Brain microvascular endothelial cell (primary cell): ENCODE data around the gene RTN1.

Experiments
- DNase-seq: peaks from one replicate; pipeline ENCODE4 v3.0.0-alpha.2; 2020
- H3K27ac ChIP-seq: fragments of 250-450 bp; sonication (Bioruptor Pico); 2 replicates; pipeline ENCODE4 v1.5.1; 2020; ENCODE audit warnings: mild to moderate bottlenecking, moderate library complexity
- H3K27me3 ChIP-seq: fragments of 250-450 bp; sonication (Bioruptor Pico); replicated peaks from 2 replicates; pipeline ENCODE4 v1.5.1; 2020; ENCODE audit warnings: mild to moderate bottlenecking
- H3K36me3 ChIP-seq: fragments of 250-450 bp; sonication (Bioruptor Pico); replicated peaks from 2 replicates; pipeline ENCODE4 v1.5.1; 2020; ENCODE audit warnings: mild to moderate bottlenecking
- H3K4me3 ChIP-seq: 2 replicates; pipeline ENCODE4 v1.5.1; 2011; ENCODE audit warnings: low read depth, mild to moderate bottlenecking, control low read depth, low read length, moderate library complexity
- in situ Hi-C: cut with HindIII; loops from 2 replicates; pipeline ENCODE4 v1.10.0; 2017; ENCODE audit warnings: low sequenced_read_pairs, low pct_ligation_motif_present
- TF ChIP-seq, protein P1 (sequence below): IDR thresholded peaks from 2 replicates; pipeline ENCODE4 v1.5.1; 2011; ENCODE audit warnings: low read depth, mild to moderate bottlenecking, moderate library complexity, low read length, control low read depth, inconsistent platforms; ENCODE audit errors: missing control alignments

Gene RTN1

DNA sequence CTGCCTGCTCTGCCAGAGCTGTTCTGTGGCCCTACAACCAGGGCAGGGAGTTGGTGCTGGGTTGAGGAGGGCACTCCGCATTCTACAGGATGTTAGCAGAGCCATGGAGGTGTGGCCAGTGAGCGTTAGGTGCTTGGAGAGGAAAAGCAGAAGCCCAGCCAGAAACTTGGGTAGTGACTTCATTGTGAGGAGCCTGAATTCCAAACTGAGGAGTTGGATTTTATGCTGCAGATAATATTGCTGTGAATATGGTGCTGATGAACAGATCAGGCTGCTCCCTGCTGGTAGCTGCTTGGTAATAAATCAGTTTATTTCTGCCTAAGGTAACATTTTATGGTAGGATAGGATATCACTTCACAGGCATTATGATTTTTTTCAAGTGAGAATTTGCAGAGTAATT is 286.8 kb downstream of the RTN1 start:
- H3K36me3 ChIP-seq = no peaks in the 10 kb centered on the region
- H3K4me3 ChIP-seq = no peak overlapping the region
- TF ChIP-seq, protein P1, sequence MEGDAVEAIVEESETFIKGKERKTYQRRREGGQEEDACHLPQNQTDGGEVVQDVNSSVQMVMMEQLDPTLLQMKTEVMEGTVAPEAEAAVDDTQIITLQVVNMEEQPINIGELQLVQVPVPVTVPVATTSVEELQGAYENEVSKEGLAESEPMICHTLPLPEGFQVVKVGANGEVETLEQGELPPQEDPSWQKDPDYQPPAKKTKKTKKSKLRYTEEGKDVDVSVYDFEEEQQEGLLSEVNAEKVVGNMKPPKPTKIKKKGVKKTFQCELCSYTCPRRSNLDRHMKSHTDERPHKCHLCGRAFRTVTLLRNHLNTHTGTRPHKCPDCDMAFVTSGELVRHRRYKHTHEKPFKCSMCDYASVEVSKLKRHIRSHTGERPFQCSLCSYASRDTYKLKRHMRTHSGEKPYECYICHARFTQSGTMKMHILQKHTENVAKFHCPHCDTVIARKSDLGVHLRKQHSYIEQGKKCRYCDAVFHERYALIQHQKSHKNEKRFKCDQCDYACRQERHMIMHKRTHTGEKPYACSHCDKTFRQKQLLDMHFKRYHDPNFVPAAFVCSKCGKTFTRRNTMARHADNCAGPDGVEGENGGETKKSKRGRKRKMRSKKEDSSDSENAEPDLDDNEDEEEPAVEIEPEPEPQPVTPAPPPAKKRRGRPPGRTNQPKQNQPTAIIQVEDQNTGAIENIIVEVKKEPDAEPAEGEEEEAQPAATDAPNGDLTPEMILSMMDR = peak; percentile 24
- peak; percentile 56 for DNase-seq
- no peak overlapping the region for H3K27ac ChIP-seq
- H3K27me3 ChIP-seq = no peaks in the 10 kb centered on the region
- in situ Hi-C loops = no loop called here

DNA sequence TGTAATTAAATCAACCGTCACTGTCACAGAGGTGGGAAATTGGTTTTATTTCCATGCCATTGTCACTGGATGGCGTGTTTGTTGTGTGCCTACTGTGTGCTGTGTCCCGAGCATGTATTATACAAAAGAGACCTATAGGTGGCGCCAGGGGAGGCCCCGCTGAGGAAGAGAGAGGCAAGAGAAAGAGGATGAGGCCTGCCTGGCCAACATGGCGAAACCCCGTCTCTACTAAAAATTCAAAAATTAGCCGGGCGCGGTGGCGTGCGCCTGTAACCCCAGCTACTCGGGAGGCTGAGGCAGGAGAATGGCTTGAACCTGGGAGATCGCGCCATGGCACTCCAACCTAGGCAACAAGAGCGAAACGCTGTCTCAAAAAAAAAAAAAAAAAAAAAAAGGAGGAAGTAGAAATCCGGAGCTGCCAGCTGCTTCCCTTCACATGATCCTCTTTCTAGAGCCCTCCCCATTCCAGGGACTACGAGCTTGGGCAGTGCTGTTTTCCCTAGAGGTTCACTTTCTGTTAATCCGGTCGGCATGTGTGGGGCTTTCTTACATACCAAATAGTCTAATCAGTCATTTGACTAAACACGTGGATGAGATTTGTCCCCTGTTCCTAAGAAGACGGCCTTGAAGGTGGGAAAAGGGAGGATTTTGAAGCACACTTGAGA is 287.6 kb downstream of the RTN1 start:
- DNase-seq = no peak
- in situ Hi-C loops = no loop called here
- Histone ChIP-seq H3K36me3 (no peaks in the 10 kb centered on the region), H3K27me3 (no peaks in the 10 kb centered on the region), H3K27ac (no peak overlapping the region), H3K4me3 (no peak overlapping the region)
- TF ChIP-seq, protein P1 = peak; percentile 16

DNA sequence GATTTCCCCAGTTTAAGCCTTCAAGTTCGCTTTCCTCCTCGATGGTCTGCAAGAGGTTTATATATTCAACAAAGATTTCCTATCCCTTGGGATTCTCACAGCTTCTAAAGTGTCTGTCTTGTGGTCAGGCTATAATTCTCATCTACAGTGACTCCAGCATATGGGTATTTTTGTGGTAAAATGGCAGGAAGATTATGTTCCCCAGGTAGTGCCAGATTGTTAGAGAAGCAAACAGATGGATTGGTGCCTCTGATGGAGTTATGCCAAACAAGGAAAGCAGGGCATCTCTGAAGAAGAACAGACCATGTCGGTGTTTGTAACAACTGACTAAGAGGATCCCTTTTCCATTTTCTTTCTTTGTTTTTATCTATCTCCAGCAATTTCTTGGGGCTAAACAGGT is 288.4 kb downstream of the RTN1 start:
- DNase-seq = no peak
- H3K27me3 ChIP-seq = no peaks in the 10 kb centered on the region
- in situ Hi-C loops = no loop called here
- no peak overlapping the region for H3K4me3 ChIP-seq
- no peaks in the 10 kb centered on the region for H3K36me3 ChIP-seq
- TF ChIP-seq, protein P1 = no peak
- H3K27ac ChIP-seq = no peak overlapping the region

DNA sequence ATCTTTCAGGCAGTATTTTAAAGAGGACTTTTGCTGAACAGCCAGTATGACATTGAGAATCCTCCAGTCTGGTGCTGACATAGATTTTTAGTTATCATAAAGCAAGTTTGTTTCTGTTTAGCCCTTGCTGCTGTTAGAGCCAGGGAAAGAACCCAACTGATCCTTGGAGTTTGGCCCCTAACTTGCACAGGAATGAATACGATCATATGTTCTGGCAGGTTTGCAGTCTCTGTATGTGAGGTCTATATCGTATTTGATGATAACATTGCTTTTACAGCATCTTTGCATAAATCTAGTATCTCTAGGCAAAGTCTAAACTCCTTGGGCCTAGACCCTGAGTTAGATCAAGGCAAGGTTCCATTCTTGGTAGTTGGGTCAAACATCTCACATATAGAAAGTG is 289.7 kb downstream of the RTN1 start:
- Histone ChIP-seq H3K36me3 (no peaks in the 10 kb centered on the region), H3K27ac (no peak overlapping the region), H3K4me3 (no peak overlapping the region), H3K27me3 (no peaks in the 10 kb centered on the region)
- in situ Hi-C loops = no loop called here
- no peak for DNase-seq
- TF ChIP-seq, protein P1 = no peak

DNA sequence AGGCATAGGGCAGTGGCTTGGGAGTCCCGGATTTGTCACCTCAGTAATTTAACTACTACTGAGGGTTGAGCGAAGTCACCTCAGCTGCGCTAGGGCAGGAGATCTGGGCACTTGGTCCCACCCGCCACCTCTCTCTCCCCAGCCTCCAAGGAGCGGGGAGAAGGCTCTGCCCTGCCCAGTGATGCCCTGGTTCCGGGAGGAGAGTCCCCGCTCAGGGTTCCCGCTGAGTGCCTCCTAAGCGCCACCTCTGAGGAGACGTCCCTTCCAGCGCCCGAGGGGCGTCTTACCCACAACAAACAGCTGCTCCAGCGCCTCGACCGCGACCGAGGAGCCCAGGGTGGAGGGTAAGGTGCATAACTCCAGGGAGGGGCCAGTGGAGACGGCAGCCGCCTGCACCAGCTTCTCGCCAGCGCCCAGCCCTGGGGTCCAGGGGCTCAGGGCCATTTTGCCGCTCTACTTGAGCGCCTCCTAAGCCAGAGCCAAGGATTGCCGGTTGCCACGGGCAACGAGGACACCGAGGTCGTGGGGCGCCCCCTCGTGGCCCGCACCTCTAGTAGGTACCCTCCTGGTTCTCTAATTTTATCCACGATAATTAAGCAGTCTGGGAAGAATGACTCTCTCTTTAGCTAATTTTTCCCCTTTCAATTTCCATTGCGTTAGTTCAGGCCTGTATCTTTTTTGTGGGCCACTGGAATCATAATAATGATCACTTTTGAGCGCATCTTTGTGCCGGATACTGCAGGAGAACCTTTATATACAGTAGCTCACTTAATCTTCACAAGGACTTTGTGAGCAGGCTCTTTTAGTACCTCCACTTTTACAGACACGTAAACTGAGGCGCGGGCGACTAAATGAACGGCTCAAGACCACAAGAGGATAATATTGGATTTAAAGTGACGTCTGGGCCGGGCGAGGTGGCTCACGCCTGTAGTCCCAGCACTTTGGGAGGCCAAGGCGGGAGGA is 294.0 kb downstream of the RTN1 start, which contains the start of gene CCDC175:
Gene CCDC175 (minus strand): TSS at position 481 of the 963 bp plus-strand sequence. CDS start 37 bp downstream, at position 444.
- TF ChIP-seq, protein P1 = peak; percentile 89
- peak within 1 kb of the TSS; percentile 56 for H3K4me3 ChIP-seq
- in situ Hi-C loops = no loop called here
- H3K36me3 ChIP-seq = no peaks in the 10 kb centered on the region
- H3K27me3 ChIP-seq = no peaks in the 10 kb centered on the region
- H3K27ac ChIP-seq = no peak within 1 kb of the TSS
- peak; percentile 71 for DNase-seq
